ENCODE results near the gene TRAPPC12. TPM values are rescaled to one million over a fixed set of nuclear protein-coding genes. Genes with fewer than 3 reads are reported as not detected.
"Not testable (repeated sequence)": the region's sequence is repeated elsewhere in the genome, so short reads cannot be mapped to it uniquely, and the experiment has no call there.

Gene TRAPPC12
- total RNA-seq, 1 donor from 2014 or later: 94.8 TPM

GRCh38 chr2:3491306-3491705 is 111.8 kb downstream of the TRAPPC12 start:
- Histone ChIP-seq H3K4me3 (no peak overlapping the region), H3K9me3 (no peaks in the 10 kb centered on the region), H3K36me3 (peaks cover 0 to 9% of the 10 kb centered on the region in 2 donors), H3K27me3 (no peaks in the 10 kb centered on the region), H3K4me1 (no peaks in the 10 kb centered on the region), H3K27ac (no peak overlapping the region)
- TF ChIP-seq, protein P1, sequence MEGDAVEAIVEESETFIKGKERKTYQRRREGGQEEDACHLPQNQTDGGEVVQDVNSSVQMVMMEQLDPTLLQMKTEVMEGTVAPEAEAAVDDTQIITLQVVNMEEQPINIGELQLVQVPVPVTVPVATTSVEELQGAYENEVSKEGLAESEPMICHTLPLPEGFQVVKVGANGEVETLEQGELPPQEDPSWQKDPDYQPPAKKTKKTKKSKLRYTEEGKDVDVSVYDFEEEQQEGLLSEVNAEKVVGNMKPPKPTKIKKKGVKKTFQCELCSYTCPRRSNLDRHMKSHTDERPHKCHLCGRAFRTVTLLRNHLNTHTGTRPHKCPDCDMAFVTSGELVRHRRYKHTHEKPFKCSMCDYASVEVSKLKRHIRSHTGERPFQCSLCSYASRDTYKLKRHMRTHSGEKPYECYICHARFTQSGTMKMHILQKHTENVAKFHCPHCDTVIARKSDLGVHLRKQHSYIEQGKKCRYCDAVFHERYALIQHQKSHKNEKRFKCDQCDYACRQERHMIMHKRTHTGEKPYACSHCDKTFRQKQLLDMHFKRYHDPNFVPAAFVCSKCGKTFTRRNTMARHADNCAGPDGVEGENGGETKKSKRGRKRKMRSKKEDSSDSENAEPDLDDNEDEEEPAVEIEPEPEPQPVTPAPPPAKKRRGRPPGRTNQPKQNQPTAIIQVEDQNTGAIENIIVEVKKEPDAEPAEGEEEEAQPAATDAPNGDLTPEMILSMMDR (IDR thresholded peaks at IDR 0.05): no peak
- TF ChIP-seq POLR2A (IDR thresholded peaks at IDR 0.05): no peak
- TF ChIP-seq POLR2AphosphoS5 (IDR thresholded peaks at IDR 0.05; ENCODE audit: insufficient read depth in 1 of 2, low read depth in 1 of 2): no peak
- intact Hi-C loops (cut with DNase I): no loop called here
- DNase-seq (ENCODE audit: extremely low spot score in 2 of 2): no peak

DNA sequence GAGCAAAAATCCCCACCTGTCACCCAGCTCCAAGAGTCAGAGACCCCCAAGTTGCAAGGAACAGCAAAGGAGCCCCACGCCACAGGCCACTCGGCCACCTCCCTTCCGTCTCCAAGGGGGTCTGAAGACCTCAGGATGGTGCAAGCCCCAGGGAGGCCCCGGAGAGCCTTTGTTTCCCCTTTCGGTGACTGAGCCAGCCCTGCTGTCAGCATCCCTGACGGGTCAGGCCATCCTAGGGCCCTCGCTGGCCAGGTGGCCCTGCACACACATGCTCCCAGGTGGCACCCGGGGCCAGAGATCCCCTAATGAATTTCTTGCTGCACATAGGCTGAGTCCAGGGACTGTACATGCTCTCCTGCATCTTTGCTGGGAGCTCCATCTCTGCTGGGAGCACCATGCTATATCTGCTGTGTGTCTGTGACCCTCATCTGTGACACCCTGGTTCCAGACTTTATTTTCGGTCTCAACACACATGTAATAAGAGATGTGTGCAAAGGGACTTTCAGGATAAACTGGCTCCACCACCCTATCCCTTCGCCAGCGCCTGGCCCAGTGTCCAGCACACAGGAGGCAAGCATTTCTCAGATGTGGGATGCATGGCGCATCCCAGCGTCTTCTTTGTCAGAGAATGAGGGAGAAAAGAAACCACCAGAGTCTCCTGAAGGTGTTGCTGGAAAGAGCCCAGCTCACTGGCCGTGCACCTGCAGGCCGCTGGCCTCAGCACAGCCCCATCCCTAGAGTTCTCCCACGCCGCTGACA is 112.4 kb downstream of the TRAPPC12 start:
- Histone ChIP-seq H3K9me3 (no peaks in the 10 kb centered on the region), H3K36me3 (peaks cover 0 to 14% of the 10 kb centered on the region in 2 donors), H3K4me1 (no peaks in the 10 kb centered on the region), H3K27me3 (no peaks in the 10 kb centered on the region), H3K4me3 (no peak overlapping the region), H3K27ac (no peak overlapping the region)
- intact Hi-C loops (cut with DNase I): no loop called here
- TF ChIP-seq POLR2A (IDR thresholded peaks at IDR 0.05) (no peak), POLR2AphosphoS5 (IDR thresholded peaks at IDR 0.05; ENCODE audit: insufficient read depth in 1 of 2, low read depth in 1 of 2) (no peak)
- TF ChIP-seq, protein P1 (IDR thresholded peaks at IDR 0.05): no peak
- no peak for DNase-seq (ENCODE audit: extremely low spot score in 2 of 2)

GRCh38 chr2:3492475-3492787 is 112.9 kb downstream of the TRAPPC12 start:
- H3K9me3 ChIP-seq; H3K4me3 ChIP-seq; DNase-seq (ENCODE audit: extremely low spot score in 2 of 2); H3K4me1 ChIP-seq; H3K27me3 ChIP-seq; H3K27ac ChIP-seq; intact Hi-C loops (cut with DNase I): not testable (repeated sequence)
- peaks cover 0 to 20% of the 10 kb centered on the region in 2 donors for H3K36me3 ChIP-seq

- peak overlapping the region; percentile 28 for H3K27ac ChIP-seq
- H3K36me3 ChIP-seq: peaks cover 0 to 26% of the 10 kb centered on the region in 2 donors
- no peaks in the 10 kb centered on the region for H3K9me3 ChIP-seq
- intact Hi-C loops (cut with DNase I): no loop called here
- DNase-seq (ENCODE audit: extremely low spot score in 2 of 2): no peak
- H3K27me3 ChIP-seq: no peaks in the 10 kb centered on the region
- no peaks in the 10 kb centered on the region for H3K4me1 ChIP-seq
- no peak overlapping the region for H3K4me3 ChIP-seq
- no peak for TF ChIP-seq POLR2A (IDR thresholded peaks at IDR 0.05)
- peak in 1 of 2 donors; percentile 20 for TF ChIP-seq POLR2AphosphoS5 (IDR thresholded peaks at IDR 0.05; ENCODE audit: insufficient read depth in 1 of 2, low read depth in 1 of 2)
These were observed 113.6 kb downstream of the TRAPPC12 start for GRCh38 chr2:3492951-3493614.

- no peaks in the 10 kb centered on the region for H3K27me3 ChIP-seq
- no peaks in the 10 kb centered on the region for H3K9me3 ChIP-seq
- TF ChIP-seq POLR2A (IDR thresholded peaks at IDR 0.05) (no peak), POLR2AphosphoS5 (IDR thresholded peaks at IDR 0.05; ENCODE audit: insufficient read depth in 1 of 2, low read depth in 1 of 2) (peak; percentile 23)
- TF ChIP-seq, protein P1 (IDR thresholded peaks at IDR 0.05): no peak
- intact Hi-C loops (cut with DNase I): no loop called here
- H3K4me1 ChIP-seq: no peaks in the 10 kb centered on the region
- H3K36me3 ChIP-seq: peaks cover 0 to 32% of the 10 kb centered on the region in 2 donors
- no peak for DNase-seq (ENCODE audit: extremely low spot score in 2 of 2)
- peak overlapping the region; percentile 28 for H3K27ac ChIP-seq
- peak overlapping the region; percentile 7 to 18 for H3K4me3 ChIP-seq
These were observed 114.1 kb downstream of the TRAPPC12 start for GRCh38 chr2:3493615-3494007.

Data from vagina (tissue), 2 donors.